Liver (tissue), 9 donors: ENCODE results near the gene DIAPH2. TPM values are rescaled to one million over a fixed set of nuclear protein-coding genes. Genes with fewer than 3 reads are reported as not detected.

Experiments used
- DNase-seq: peaks from one replicate; pipeline ENCODE4 v3.0.0-alpha.2; 2017; ENCODE audit warnings: low spot score
- H3K27ac ChIP-seq, 2 donors: one replicate each; pipeline ENCODE4 v1.7.0; 2013; ENCODE audit warnings: inconsistent platforms in 2 of 2, low read length in 2 of 2, control low read depth in 1 of 2, low read depth in 1 of 2, mild to moderate bottlenecking in 1 of 2
- H3K27me3 ChIP-seq, 4 donors: one replicate each; pipeline versions ENCODE4 v1.6.1 to v1.7.0; 2013; ENCODE audit warnings: low read length in 3 of 4, inconsistent platforms in 1 of 4, mild to moderate bottlenecking in 1 of 4, moderate library complexity in 1 of 4; ENCODE audit not compliant: control insufficient read depth in 4 of 4, insufficient read depth in 4 of 4
- H3K36me3 ChIP-seq, 4 donors: one replicate each; pipeline versions ENCODE4 v1.6.1 to v1.7.0; 2013; ENCODE audit warnings: low read length in 3 of 4, mild to moderate bottlenecking in 3 of 4, low read depth in 1 of 4, moderate library complexity in 1 of 4; ENCODE audit not compliant: control insufficient read depth in 4 of 4, insufficient read depth in 3 of 4
- H3K4me1 ChIP-seq, 4 donors: one replicate each; pipeline versions ENCODE4 v1.6.1 to v1.7.0; 2013; ENCODE audit warnings: low read length in 3 of 4, mild to moderate bottlenecking in 3 of 4, moderate library complexity in 1 of 4; ENCODE audit not compliant: control insufficient read depth in 4 of 4, insufficient read depth in 4 of 4
- H3K4me3 ChIP-seq, 3 donors: one replicate each; pipeline versions ENCODE4 v1.6.1 to v1.7.0; 2013; ENCODE audit warnings: low read length in 3 of 3, control low read depth in 1 of 3, low read depth in 1 of 3, mild to moderate bottlenecking in 1 of 3
- H3K9ac ChIP-seq, 2 donors: one replicate each; pipeline ENCODE4 v1.7.0; 2013; ENCODE audit warnings: low read length in 2 of 2, mild to moderate bottlenecking in 2 of 2, moderate library complexity in 2 of 2, control low read depth in 1 of 2, low read depth in 1 of 2
- H3K9me3 ChIP-seq, 4 donors: one replicate each; pipeline versions ENCODE4 v1.6.1 to v1.7.0; 2013; ENCODE audit warnings: low read length in 3 of 4; ENCODE audit not compliant: control insufficient read depth in 4 of 4
- ATF3 ChIP-seq: IDR thresholded peaks from 2 replicates; pipeline ENCODE4 v1.6.1; 2016; ENCODE audit warnings: antibody characterized with exemption
- EGR1 ChIP-seq, 2 donors: IDR thresholded peaks; 2 replicates each; pipeline ENCODE4 v1.6.1; 2016 to 2018; ENCODE audit warnings: antibody characterized with exemption in 2 of 2, low read depth in 2 of 2
- FOXA1 ChIP-seq: IDR thresholded peaks from 2 replicates; pipeline ENCODE4 v1.6.1; 2016; ENCODE audit warnings: antibody characterized with exemption
- FOXA2 ChIP-seq: IDR thresholded peaks from 2 replicates; pipeline ENCODE4 v1.6.1; 2016; ENCODE audit warnings: antibody characterized with exemption
- HNF4A ChIP-seq, 2 donors: conservative IDR thresholded peaks; 2 replicates each; pipeline ENCODE4 v1.6.1; 2016; ENCODE audit warnings: antibody characterized with exemption in 2 of 2, mild to moderate bottlenecking in 2 of 2
- HNF4G ChIP-seq: IDR thresholded peaks from 2 replicates; pipeline ENCODE4 v1.6.1; 2016; ENCODE audit warnings: antibody characterized with exemption
- JUND ChIP-seq, 2 donors: IDR thresholded peaks; 2 replicates each; pipeline ENCODE4 v1.6.1; 2016; ENCODE audit warnings: antibody characterized with exemption in 2 of 2
- NR2F2 ChIP-seq: IDR thresholded peaks from 2 replicates; pipeline ENCODE4 v1.6.1; 2016; ENCODE audit warnings: antibody characterized with exemption
- RAD21 ChIP-seq, 2 donors: IDR thresholded peaks; 2 replicates each; pipeline ENCODE4 v1.6.1; 2016; ENCODE audit warnings: antibody characterized with exemption in 2 of 2, mild to moderate bottlenecking in 2 of 2
- RXRA ChIP-seq, 2 donors: IDR thresholded peaks; 2 replicates each; pipeline ENCODE4 v1.6.1; 2017 to 2018; ENCODE audit warnings: antibody characterized with exemption in 2 of 2, mild to moderate bottlenecking in 1 of 2
- SP1 ChIP-seq: IDR thresholded peaks from 2 replicates; pipeline ENCODE4 v1.6.1; 2018; ENCODE audit warnings: antibody characterized with exemption, mild to moderate bottlenecking
- TAF1 ChIP-seq: conservative IDR thresholded peaks from 2 replicates; pipeline ENCODE4 v1.6.1; 2016; ENCODE audit warnings: antibody characterized with exemption, mild to moderate bottlenecking
- YY1 ChIP-seq: IDR thresholded peaks from 2 replicates; pipeline ENCODE4 v1.6.1; 2016; ENCODE audit warnings: antibody characterized with exemption, mild to moderate bottlenecking
- WGBS: extraction: QIAGEN DNeasy Blood & Tissue Kit; methylation state at CpG from one replicate; pipeline ENCODE4 v1.1.7; 2013; 5-methylcytosine and 5-hydroxymethylcytosine counted together
- polyA plus RNA-seq, 2 donors: library from polyadenylated mRNA; stranded (reverse) in 1 of 2; unstranded in 1 of 2; fragments of 200-250 nt in 1 of 2; fragments of >200 nt in 1 of 2; fragmentation: Nextera tagmentation in 1 of 2; extraction: Ambion mirVana in 1 of 2; gene quantifications; one replicate each; pipeline versions ENCODE4 v1.2.1 to v1.2.3, GENCODE V29; 2013 to 2015
- total RNA-seq, 2 donors: library from RNA; depleted of rRNA; stranded (reverse); fragments of >200 nt; gene quantifications; one replicate each; pipeline ENCODE4 v1.2.3, GENCODE V29; 2014
- TF ChIP-seq, protein P1 (sequence below): IDR thresholded peaks from 2 replicates; pipeline ENCODE4 v1.6.1; 2016; ENCODE audit warnings: antibody characterized with exemption, mild to moderate bottlenecking
- TF ChIP-seq, protein P2 (sequence below): fragments of 150-350 bp; IDR thresholded peaks from 2 replicates; pipeline ENCODE4 v1.5.1; 2017; ENCODE audit warnings: improper control_type of control experiment, low read depth, low read length; ENCODE audit not compliant: missing input control
- TF ChIP-seq, protein P3 (sequence below): IDR thresholded peaks from 2 replicates; pipeline ENCODE4 v1.6.1; 2016; ENCODE audit warnings: antibody characterized with exemption
- donor health status: healthy.
- donor health status: healthy.
- donor health status: healthy.
- donor health status: healthy.
- donor health status: healthy.

Gene DIAPH2
- total and polyA plus RNA-seq, 4 donors = 2.7 to 16.6 (median 5.3) TPM

- H3K27me3 ChIP-seq = peaks cover 0 to 4% (median 0%) of the 10 kb centered on the region in 4 donors
- no peak overlapping the region for H3K27ac ChIP-seq
- WGBS = 90% methylated on average over 5 of the region's 5 CpGs
- H3K4me3 ChIP-seq = no peak overlapping the region
- no peak for DNase-seq
- TF ChIP-seq FOXA1 = no peak
- no peak for TF ChIP-seq ATF3
- no peak for TF ChIP-seq SP1
- H3K9ac ChIP-seq = no peak overlapping the region
- H3K36me3 ChIP-seq = no peaks in the 10 kb centered on the region
- H3K4me1 ChIP-seq = no peaks in the 10 kb centered on the region
- H3K9me3 ChIP-seq = no peaks in the 10 kb centered on the region
Observed at GRCh38 chrX:97636473-97637140, 952.0 kb downstream of the DIAPH2 start.

GRCh38 chrX:97637289-97637688 is 952.6 kb downstream of the DIAPH2 start:
- Histone ChIP-seq H3K4me3 (no peak overlapping the region), H3K4me1 (no peaks in the 10 kb centered on the region), H3K27me3 (peaks cover 0 to 4% (median 0%) of the 10 kb centered on the region in 4 donors), H3K9me3 (peaks cover 0 to 1% (median 0%) of the 10 kb centered on the region in 4 donors), H3K27ac (no peak overlapping the region), H3K36me3 (no peaks in the 10 kb centered on the region), H3K9ac (no peak overlapping the region)
- TF ChIP-seq, protein P1, sequence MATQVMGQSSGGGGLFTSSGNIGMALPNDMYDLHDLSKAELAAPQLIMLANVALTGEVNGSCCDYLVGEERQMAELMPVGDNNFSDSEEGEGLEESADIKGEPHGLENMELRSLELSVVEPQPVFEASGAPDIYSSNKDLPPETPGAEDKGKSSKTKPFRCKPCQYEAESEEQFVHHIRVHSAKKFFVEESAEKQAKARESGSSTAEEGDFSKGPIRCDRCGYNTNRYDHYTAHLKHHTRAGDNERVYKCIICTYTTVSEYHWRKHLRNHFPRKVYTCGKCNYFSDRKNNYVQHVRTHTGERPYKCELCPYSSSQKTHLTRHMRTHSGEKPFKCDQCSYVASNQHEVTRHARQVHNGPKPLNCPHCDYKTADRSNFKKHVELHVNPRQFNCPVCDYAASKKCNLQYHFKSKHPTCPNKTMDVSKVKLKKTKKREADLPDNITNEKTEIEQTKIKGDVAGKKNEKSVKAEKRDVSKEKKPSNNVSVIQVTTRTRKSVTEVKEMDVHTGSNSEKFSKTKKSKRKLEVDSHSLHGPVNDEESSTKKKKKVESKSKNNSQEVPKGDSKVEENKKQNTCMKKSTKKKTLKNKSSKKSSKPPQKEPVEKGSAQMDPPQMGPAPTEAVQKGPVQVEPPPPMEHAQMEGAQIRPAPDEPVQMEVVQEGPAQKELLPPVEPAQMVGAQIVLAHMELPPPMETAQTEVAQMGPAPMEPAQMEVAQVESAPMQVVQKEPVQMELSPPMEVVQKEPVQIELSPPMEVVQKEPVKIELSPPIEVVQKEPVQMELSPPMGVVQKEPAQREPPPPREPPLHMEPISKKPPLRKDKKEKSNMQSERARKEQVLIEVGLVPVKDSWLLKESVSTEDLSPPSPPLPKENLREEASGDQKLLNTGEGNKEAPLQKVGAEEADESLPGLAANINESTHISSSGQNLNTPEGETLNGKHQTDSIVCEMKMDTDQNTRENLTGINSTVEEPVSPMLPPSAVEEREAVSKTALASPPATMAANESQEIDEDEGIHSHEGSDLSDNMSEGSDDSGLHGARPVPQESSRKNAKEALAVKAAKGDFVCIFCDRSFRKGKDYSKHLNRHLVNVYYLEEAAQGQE = no peak
- TF ChIP-seq HNF4A (conservative IDR thresholded peaks at IDR 0.05) (no peak), RAD21 (IDR thresholded peaks at IDR 0.05) (no peak), FOXA2 (no peak), YY1 (no peak), RXRA (IDR thresholded peaks at IDR 0.05) (no peak), EGR1 (IDR thresholded peaks at IDR 0.05; ENCODE audit: low read depth in 2 of 2) (no peak), NR2F2 (no peak), FOXA1 (no peak), JUND (IDR thresholded peaks at IDR 0.05) (no peak), ATF3 (no peak), TAF1 (no peak), HNF4G (no peak)
- TF ChIP-seq, protein P2, sequence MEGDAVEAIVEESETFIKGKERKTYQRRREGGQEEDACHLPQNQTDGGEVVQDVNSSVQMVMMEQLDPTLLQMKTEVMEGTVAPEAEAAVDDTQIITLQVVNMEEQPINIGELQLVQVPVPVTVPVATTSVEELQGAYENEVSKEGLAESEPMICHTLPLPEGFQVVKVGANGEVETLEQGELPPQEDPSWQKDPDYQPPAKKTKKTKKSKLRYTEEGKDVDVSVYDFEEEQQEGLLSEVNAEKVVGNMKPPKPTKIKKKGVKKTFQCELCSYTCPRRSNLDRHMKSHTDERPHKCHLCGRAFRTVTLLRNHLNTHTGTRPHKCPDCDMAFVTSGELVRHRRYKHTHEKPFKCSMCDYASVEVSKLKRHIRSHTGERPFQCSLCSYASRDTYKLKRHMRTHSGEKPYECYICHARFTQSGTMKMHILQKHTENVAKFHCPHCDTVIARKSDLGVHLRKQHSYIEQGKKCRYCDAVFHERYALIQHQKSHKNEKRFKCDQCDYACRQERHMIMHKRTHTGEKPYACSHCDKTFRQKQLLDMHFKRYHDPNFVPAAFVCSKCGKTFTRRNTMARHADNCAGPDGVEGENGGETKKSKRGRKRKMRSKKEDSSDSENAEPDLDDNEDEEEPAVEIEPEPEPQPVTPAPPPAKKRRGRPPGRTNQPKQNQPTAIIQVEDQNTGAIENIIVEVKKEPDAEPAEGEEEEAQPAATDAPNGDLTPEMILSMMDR = no peak
- TF ChIP-seq, protein P3, sequence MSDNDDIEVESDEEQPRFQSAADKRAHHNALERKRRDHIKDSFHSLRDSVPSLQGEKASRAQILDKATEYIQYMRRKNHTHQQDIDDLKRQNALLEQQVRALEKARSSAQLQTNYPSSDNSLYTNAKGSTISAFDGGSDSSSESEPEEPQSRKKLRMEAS = no peak
- DNase-seq = no peak
- WGBS = 85% methylated on average over 2 of the region's 2 CpGs
